ENCODE data around the gene ZNF497.
A peak's percentile ranks its signal among the peaks of the same experiment; 100 is the strongest.
"Not testable (repeated sequence)": the region's sequence is repeated elsewhere in the genome, so short reads cannot be mapped to it uniquely, and the experiment has no call there.

ZNF497 gene

DNA sequence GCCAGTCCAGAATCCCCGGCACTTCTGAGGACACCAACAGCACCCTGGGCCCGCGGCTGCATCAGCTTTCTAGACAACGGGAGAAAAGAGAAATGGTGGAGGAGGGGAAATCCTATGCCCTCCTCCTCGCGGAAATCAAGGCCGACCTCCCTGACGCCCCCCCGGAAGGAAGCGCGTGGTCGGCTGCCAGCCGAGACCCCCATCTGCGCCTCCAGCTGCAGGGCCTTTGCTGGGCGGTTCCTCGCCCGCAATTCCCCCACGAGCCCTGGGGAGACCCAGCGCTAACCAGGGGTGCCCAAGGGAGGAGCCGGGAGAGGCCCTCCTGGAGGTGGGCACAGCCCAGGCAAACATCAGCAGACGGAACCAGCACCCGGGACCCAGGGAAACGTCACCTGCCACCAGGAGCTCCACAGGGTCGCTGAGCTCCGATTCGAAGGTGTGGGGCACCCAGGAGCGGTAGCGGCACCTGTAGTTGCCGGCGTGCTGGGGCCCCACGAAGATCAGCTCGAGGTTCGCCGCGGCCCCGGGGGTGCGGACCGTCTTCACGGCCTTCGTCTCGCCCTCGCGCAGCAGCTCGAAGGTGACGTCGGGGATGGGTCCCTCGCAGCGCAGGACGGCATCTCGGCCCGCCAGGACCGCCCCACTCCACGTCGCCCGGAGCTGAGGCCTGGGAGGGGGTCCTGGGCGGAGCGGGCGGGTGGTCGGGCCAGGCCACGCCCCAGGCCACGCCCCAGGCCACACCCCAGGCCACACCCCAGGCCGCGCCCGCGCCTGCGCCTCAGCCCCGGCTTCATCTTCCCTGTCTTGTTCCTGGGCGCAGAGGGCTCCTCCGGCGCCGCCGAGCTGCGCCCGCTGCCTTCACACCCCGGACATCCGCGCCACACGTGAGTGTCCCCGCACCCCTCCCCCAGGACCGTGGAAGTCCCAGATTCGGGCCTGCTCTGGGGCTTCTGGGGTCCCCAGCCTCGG, 15.3 kb downstream of the ZNF497 start:
- DNase-seq, result peak; percentile 78

DNA sequence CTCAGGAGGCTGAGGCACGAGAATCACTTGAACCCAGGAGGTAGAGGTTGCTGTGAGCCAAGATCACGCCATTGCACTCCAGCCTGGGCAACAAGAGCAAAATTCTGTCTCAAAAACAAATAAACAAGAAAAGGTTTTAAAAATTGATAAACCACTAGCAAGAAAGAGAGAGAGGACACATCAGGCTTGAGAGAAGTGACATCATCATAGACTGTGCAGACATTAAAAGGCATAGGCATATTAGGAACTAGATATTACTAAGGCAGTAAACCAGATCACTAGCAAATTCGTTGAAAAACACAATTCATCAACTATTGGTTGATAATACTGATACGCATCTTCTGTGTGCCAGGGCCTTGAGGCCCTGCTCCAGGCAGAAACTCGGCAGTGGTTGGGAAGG, 17.0 kb downstream of the ZNF497 start:
- no peak for DNase-seq

DNA sequence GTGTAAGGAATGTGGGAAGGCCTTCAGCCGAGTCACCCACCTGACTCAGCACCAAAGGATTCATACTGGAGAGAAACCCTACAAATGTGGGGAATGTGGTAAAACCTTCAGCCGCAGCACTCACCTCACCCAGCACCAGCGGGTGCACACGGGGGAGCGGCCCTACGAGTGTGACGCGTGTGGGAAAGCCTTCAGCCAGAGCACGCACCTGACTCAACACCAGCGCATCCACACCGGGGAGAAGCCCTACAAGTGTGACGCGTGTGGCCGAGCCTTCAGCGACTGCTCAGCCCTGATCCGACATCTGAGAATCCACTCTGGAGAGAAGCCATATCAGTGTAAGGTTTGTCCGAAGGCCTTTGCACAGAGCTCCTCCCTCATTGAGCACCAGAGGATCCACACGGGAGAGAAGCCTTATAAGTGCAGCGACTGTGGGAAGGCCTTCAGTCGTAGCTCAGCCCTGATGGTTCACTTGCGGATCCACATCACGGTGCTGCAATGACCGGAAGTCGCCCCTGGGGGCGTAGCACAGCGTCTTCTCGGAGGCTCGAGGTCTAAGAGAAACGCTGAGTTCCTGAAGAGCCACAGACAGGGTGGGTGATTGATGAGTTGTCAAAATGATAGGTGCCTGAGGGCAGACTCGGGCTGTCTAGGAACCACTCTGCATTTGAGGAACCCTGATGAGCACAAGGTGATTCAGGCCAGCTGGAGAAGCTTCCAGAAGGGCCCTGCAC, 23.6 kb downstream of the ZNF497 start:
- DNase-seq, result no peak

DNA sequence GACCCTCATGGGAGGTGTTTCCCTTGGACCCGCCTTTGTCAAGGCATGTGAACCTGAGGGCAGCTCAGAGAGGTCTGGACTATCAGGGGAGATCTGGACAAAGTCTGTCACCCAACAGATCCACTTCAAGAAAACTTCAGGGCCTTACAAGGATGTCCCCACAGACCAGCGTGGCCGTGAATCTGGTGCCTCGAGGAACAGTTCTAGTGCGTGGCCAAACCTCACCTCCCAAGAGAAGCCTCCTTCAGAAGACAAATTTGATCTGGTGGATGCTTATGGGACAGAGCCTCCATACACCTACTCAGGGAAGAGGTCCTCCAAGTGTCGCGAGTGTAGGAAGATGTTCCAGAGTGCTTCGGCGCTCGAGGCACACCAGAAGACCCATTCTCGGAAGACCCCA, 24.2 kb downstream of the ZNF497 start:
- DNase-seq, result no peak

DNA sequence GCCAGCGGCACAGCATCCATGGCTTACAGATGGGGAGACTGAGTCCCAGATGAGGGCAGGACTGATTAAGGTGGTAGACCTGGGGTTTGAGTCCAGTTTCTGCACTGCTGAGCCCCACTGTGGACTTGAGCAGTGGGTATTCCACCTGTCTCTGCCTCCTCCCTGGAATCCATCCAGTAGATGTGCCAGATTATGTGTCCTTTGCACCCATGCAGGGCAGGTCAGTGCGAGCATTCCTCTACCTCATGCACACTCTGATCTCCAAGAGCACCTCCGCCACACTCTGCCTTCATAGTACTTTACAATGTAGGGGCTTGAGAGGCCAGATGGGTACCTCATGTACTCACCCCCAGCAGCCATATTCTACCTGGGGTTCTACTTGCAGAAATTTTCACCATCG, 25.7 kb downstream of the ZNF497 start:
- no peak for DNase-seq

DNA sequence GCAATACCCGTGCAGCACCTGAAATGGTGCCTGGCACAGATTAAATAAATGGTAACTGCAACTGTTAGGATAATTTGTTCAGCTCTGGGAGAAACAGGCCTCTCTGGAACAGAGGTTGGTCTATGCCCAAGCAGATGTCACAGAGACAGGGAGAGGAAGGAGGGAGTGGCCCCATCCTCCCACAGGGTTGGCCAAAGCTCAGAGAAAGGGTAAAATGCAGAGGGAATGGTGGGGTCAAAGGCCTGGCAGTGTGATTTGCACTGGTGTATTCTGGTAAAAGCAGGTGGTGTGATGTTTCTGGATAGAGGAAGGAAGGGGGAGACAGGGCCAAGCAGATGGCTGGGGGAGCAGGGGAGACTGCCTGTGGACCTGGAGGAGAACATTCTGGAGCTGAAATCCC, 26.3 kb downstream of the ZNF497 start:
- no peak for DNase-seq

DNA sequence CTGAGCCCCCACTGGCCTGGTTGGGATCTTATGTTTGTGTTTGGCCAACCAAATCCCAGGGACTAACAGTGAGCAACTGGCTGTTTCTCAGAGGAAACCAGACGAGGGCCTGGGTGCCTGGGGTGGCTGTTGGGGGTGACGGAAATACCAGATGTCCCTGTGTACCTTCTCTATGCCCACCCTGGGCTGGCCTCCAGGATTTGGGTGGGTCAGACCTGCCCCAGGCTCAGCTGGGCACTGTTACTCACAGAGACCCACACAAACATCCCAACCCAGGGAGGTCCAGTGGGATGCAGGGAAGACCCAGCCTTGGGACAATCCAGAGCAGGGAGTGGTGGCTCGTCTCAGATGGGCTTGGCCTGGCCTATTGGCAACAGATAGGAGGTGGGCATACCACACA, 26.9 kb downstream of the ZNF497 start:
- DNase-seq, result no peak

DNA sequence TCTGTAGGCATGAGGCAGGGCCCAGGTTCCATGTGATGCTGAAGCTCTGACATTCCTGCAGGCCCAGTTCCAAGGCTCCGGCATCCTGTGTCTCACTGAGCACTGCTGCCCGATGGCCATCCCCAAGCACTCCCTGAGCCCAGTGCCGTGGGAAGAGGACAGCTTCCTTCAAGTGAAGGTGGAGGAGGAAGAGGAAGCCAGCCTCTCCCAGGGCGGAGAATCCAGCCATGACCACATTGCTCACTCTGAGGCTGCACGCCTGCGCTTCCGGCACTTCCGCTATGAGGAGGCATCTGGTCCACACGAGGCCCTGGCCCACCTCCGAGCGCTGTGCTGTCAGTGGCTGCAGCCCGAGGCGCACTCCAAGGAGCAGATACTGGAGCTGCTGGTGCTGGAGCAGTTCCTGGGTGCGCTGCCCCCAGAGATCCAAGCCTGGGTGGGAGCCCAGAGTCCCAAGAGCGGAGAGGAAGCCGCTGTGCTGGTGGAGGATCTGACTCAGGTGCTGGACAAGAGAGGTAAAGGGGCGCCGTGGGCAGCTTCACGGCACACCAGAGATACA, 27.8 kb downstream of the ZNF497 start:
- DNase-seq, result no peak

DNA sequence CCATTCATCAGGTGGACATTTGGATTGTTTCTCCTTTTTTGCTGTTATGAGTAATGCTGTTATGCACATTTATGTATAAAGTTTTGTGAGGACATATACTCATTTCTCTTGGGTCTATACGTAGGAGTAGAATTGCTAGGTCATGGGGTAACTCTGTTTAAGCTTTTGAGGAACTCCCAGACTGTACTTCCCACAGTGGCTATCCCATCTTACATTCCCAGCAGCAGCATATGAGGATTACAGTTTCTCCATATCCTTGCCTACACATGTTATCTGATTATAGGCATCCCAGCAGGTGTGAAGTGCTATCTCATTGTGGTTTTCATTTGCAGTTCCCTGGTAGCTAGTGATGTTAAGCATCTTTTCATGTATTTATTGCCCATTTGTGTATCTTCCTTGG, 29.9 kb downstream of the ZNF497 start:
- DNase-seq, result no peak

DNA sequence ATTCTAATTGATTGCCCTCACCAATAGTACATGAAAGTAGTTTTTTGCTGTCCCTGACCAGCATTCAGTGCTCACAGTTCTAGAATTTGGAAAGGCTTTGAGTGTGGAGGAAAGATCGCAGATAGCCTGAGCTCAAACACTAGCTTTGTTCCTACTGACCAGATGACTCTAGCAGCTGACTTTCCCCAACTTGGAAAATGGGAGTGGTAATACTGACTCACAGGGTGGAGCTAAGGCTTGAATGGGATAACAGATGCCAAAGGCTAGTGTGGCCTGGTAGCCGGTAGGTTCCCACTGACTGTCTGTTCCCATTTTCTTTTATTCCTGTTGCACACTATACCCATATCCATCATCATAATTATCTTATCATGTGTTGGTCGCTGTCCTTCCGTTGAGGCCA, 32.1 kb downstream of the ZNF497 start:
- DNase-seq, result no peak

DNA sequence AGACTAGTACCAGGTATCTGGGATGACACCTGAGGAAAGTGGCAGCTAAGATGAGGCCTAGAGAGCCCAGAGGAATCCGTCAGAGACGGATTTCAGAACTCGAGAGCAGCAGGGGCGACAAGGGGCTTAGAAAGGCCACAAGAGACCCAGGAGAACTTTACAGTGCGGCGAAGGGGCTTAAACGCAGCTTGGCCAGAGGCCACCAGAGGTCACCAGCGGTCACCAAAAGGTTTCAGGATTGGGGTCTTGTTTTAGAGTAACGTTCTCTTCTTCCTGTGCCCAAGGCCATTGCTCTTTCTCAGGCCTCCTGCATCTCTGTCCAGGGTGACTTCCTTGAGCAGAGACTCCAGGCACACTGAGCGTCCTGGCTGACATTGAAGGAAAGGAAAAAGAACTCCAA, 33.6 kb downstream of the ZNF497 start:
- DNase-seq, result peak; percentile 25

DNA sequence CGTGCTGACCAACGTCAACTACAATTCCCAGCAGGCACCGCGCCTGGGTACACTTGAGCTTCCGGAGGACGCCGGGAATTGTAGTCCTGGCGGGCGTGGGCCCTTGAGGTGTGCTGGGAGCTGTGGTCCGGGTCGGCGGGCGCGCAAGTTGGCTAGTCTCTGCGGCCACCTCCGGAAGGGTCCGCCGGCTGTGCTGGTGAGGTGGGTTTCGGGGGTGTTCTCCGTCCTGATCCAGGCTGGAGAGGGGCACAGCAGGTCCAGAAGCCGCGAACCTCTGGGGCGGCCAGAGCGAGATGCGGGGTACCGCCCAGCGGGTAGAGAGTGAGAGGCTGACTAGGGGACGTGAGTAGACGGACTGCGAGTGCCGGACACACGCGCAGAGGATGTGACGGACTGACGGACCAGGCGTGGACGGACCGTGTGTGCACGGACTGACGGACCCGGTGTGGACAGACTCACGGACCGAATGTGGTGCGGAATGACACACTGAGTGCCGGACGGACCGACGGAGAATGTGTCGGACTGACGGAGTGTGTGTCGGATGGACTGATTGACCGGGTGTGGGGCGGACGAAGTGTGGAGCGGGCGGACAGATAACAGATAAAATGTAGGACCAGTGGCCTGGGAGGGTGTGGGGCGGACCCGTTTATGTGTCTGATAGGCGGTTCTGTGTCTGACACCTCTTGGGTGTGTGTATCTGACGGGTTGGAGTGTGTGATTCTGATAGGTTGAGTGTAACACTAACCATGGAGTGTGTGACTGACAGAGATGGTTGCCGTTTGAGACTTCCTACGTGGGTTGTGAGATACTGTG, 35.4 kb downstream of the ZNF497 start, which contains the start of gene ZSCAN22:
Gene ZSCAN22 (plus strand): TSS at position 81 of the 813 bp plus-strand sequence. CDS start 7,809 bp downstream, outside the sequence.
- peak; percentile 91 for DNase-seq

DNA sequence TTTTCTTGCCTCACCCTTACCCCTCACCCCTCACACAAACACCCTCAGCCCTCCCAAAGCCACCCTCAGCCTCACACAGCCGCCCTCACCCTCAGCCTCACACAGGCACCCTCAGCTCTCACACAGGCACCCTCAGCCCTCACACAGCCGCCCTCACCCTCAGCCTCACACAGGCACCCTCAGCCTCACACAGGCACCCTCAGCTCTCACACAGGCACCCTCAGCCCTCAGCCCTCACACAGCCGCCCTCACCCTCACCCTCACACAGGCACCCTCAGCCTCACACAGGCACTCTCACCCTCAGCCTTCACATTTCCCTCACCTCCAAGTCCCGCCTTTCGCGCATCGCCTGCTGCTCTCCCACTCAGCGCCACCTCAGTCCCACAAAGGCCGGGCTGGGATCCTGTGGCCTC, 36.0 kb downstream of the ZNF497 start:
- DNase-seq, result no peak

DNA sequence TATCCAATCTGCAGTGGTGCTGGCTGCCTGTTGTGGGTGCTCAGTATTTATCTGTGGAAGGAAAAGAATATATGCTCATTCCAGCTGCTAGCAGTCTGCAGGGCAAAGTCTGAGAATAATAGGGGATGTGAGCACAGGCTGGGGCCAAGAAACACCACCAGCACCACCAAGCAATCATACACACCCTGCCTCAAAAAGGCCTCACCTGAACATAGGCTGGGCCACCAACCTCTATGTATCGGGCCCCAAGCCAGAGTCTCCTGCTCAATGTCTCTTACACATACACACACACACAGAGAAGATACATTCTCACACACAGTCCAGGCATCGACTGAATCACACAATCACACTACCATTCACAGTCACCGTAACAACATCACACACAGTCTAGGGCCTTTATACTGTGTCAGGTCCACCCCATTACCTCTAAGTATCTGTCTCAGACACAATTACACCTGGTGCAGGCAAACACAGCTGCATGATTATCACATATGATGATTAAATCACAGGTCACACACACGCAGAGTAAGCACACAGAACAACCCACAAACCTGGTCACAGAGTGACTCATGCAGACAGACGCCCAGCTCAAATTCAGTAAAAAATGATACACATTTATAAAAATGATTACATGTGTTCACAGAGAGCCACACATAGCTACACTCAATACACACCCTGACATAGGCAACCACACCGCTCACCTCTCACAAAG, 37.1 kb downstream of the ZNF497 start:
- DNase-seq, result no peak

DNA sequence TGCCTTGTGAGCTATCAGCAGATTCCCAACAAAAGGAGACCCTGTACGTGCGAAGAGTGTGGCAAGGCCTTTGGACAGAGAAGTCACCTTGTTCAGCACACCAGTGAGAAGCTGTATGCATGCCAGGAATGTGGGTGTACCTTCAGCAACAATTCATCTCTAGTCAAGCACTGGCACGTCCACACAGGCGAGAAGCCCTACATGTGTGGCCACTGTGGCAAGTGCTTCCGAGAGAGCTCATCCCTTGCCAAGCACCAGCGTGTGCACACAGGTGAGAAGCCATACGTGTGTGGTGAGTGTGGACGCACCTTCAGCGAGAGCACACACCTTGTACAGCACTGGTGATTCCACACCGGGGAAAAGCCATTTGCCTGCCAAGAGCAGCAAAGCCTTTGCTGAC, 43.3 kb downstream of the ZNF497 start:
- DNase-seq, result no peak

DNA sequence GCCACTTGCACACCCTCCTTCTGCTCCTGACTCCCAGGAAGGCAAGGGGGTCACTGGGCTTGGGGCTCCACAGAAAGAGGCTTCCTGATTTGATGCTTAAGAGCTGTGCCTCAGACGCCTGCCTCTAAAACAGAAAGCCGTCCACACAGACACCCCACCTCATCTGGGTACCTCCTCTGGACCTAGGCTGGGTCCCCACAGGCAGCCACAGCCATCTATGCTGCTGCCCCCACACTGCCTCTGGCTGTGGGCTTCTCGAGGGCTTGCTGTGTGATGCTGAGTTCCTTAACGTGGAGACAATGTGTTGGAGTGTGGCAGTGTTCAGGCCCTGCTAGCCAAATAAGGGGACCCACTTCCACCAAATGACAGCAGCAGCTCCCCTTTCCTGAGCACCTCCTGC, 44.3 kb downstream of the ZNF497 start:
- DNase-seq, result no peak

DNA sequence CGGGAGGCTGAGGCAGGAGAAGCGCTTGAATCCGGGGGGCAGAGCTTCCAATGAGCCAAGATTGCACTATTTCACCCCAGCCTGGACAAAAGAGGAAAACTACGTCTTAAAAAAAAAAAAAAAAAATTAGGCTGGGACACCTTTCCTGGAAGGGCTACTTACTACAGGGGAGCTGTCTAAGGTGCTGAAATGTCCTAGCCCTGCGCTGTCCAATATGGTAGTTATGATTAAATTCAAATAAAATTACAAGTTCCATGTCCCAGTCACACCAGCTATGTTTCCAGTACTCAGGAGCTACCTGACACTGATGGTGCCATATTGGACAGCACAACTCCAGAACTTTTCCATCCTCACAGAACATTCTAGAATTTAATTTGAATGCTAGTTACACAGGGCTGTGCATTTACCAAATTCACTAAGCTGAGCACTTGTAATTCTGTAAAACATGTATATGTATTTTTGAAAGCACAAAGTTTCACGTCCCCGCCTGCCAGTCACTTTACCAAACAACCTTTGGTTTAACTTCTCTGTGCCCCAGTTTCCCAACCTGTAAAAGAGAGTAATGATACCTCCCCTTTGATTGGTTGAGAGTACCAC, 45.0 kb downstream of the ZNF497 start:
- DNase-seq, result peak; percentile 16

DNA sequence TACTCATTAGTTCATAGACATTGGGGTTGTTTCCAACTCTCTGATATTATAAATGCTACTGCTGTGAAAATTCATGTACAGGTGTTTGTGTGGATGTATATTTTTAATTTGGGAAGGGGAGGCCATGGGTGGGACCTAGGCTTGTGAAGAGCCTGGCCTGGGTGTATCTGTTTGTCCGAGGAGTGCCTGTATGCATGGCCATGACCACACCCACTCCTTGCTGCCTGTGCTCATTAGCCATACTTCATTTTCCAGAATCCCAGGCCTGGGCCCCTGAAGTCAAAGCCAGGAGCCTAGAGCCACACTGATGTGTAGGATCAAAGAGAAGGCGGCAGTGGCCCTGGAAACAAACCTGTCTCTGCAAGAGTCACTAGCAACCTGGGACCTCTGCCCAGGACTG, 47.0 kb downstream of the ZNF497 start:
- DNase-seq, result no peak

DNA sequence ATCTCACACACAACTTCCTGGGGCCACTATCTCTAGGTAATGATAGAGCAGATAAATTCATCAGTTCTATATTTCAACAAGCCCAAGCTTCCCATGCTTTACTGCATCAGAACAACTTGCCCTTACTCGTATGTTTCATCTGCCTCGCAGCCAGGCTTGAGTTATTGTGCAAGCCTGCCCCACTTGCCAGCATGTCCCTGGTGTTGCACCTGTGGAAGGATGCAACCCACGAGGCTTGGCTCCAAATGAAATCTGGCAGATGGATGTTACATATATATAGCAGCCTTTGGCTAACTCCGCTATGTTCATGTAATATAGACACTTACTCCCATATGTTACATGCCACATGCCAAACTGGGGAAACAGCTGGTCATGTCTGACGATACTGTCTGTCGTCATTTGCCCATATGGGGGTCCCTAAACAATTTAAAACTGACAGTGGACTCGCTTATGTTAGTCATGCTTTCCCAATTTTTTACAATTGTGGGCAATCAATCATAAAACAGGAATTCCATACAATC, 51.1 kb downstream of the ZNF497 start:
- no peak for DNase-seq

DNA sequence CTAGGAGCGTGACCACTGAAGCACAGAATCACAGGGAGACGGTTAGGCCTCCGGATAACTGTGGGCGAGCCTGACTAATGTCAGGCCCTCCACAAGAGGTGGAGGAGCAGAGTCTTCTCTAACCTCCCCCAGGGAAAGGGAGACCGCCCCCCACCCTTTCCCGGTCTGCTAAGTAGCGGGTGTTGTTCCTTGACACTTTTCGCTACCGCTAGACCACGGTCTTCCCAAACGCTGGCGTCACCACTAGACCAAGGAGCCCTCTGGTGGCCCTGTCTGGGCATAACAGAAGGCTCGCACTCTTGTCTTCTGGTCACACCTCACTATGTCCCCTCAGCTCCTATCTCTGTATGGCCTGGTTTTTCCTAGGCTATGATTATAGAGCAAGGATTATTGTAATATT, 51.9 kb downstream of the ZNF497 start:
- not testable (repeated sequence) for DNase-seq

DNA sequence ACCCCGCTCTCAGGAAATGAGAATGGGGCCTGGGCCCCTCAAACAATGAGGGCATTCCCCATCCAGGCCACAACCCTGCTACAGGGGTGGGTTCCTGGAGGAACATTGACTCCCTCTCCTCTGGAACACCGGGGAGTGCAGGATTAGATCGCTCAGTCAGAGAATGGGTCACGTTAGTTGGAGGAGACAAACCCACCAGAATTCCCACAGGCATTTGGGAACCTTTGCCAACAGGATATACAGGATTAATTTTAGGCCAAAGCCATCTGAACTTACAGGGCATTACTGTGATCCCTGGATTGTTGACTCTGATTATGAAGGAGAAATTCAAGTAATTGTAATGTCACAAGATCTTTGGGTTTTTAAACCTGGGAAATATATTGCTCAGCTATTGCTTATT, 54.8 kb downstream of the ZNF497 start:
- no peak for DNase-seq
